HCT116 (cell line): Measurements from ENCODE around the gene HVCN1.
"Not testable (repeated sequence)": the region's sequence is repeated elsewhere in the genome, so short reads cannot be mapped to it uniquely, and the experiment has no call there.

Experiments used
- EZH2phosphoT487 ChIP-seq: fragments of 200-600 bp; IDR thresholded peaks from 2 replicates; pipeline ENCODE4 v1.6.1; 2018; ENCODE audit warnings: antibody characterized with exemption, borderline replicate concordance
- POLR2AphosphoS5 ChIP-seq: IDR thresholded peaks from 2 replicates; pipeline ENCODE4 v1.6.1; 2011; ENCODE audit warnings: mild to moderate bottlenecking, low read depth, low read length, moderate library complexity
- RAD21 ChIP-seq: IDR thresholded peaks from 2 replicates; pipeline ENCODE4 v1.6.1; 2012; ENCODE audit warnings: low read depth, mild to moderate bottlenecking
- YY1 ChIP-seq: IDR thresholded peaks from 2 replicates; pipeline ENCODE4 v1.6.1; 2011; ENCODE audit warnings: low read length, low read depth, moderate library complexity, mild to moderate bottlenecking; ENCODE audit not compliant: insufficient replicate concordance; ENCODE audit errors: extremely low read depth

GRCh38 chr12:110602085-110602814, 86.7 kb downstream of the HVCN1 start:
- not testable (repeated sequence) for TF ChIP-seq POLR2AphosphoS5, YY1, EZH2phosphoT487
- TF ChIP-seq RAD21, result peak; percentile 94
